Measurements from ENCODE around the gene GALNS.

GALNS gene

GRCh38 chr16:88804173-88804551, 52.6 kb downstream of the GALNS start:
- no peak for DNase-seq (ENCODE audit: low read depth)
- peak overlapping the region; percentile 64 for H3K4me3 ChIP-seq (ENCODE audit: low read depth, low read length)
- TF ChIP-seq, protein P1, sequence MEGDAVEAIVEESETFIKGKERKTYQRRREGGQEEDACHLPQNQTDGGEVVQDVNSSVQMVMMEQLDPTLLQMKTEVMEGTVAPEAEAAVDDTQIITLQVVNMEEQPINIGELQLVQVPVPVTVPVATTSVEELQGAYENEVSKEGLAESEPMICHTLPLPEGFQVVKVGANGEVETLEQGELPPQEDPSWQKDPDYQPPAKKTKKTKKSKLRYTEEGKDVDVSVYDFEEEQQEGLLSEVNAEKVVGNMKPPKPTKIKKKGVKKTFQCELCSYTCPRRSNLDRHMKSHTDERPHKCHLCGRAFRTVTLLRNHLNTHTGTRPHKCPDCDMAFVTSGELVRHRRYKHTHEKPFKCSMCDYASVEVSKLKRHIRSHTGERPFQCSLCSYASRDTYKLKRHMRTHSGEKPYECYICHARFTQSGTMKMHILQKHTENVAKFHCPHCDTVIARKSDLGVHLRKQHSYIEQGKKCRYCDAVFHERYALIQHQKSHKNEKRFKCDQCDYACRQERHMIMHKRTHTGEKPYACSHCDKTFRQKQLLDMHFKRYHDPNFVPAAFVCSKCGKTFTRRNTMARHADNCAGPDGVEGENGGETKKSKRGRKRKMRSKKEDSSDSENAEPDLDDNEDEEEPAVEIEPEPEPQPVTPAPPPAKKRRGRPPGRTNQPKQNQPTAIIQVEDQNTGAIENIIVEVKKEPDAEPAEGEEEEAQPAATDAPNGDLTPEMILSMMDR (IDR thresholded peaks at IDR 0.05; ENCODE audit: insufficient read depth, low read depth, low read length, missing control alignments): no peak

- TF ChIP-seq, protein P1 (IDR thresholded peaks at IDR 0.05; ENCODE audit: insufficient read depth, low read depth, low read length, missing control alignments): no peak
- DNase-seq (ENCODE audit: low read depth): peak; percentile 89
- H3K4me3 ChIP-seq (ENCODE audit: low read depth, low read length): peak within 1 kb of the TSS; percentile 64
Measured at GRCh38 chr16:88803264-88803987, 53.3 kb downstream of the GALNS start, which contains the start of gene CDT1. CDT1 (plus strand) TSS chr16:88803789; CDS start chr16:88803832, 43 bp downstream.

- TF ChIP-seq, protein P1 (IDR thresholded peaks at IDR 0.05; ENCODE audit: insufficient read depth, low read depth, low read length, missing control alignments): no peak
- H3K4me3 ChIP-seq (ENCODE audit: low read depth, low read length): no peak overlapping the region
Measured at GRCh38 chr16:88800277-88800592, 56.5 kb downstream of the GALNS start.

GRCh38 chr16:88799569-88800276, 57.0 kb downstream of the GALNS start:
- DNase-seq (ENCODE audit: low read depth): no peak

More at GRCh38 chr16:88800277-88800592, 56.5 kb downstream of the GALNS start:
- no peak for DNase-seq (ENCODE audit: low read depth)

GRCh38 chr16:88798772-88799455, 57.8 kb downstream of the GALNS start:
- TF ChIP-seq, protein P1 (IDR thresholded peaks at IDR 0.05; ENCODE audit: insufficient read depth, low read depth, low read length, missing control alignments): no peak
- no peak overlapping the region for H3K4me3 ChIP-seq (ENCODE audit: low read depth, low read length)
- peak; percentile 49 for DNase-seq (ENCODE audit: low read depth)

More at GRCh38 chr16:88799569-88800276, 57.0 kb downstream of the GALNS start:
- no peak overlapping the region for H3K4me3 ChIP-seq (ENCODE audit: low read depth, low read length)
- TF ChIP-seq, protein P1 (IDR thresholded peaks at IDR 0.05; ENCODE audit: insufficient read depth, low read depth, low read length, missing control alignments): no peak

DNA sequence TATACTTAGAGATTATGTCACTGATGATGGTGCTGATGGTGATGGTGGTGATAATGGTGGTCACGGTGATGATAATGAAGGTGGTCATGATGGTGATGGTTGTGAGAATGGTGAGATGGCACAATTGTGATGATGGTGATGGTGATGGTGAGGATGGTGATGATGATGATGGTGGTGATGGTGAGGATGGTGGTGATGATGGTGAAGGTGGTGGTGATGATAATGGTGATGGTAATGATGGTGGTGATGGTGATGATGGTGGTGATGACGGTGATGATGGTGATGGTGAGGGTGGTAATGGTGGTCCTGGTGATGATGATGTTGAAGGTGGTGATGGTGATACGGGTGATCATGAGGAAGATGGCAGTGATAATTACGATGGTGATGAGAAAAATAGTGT, 58.7 kb downstream of the GALNS start:
- no peak for DNase-seq (ENCODE audit: low read depth)
- TF ChIP-seq, protein P1 (IDR thresholded peaks at IDR 0.05; ENCODE audit: insufficient read depth, low read depth, low read length, missing control alignments): no peak
- H3K4me3 ChIP-seq (ENCODE audit: low read depth, low read length): no peak overlapping the region
